Retinal pigment epithelial cell (primary cell): Measurements from ENCODE around the gene SLC25A25.

Experiments
- DNase-seq: peaks from one replicate; pipeline ENCODE4 v3.0.0-alpha.2; 2010; ENCODE audit warnings: low read depth
- H3K4me3 ChIP-seq: 2 replicates; pipeline ENCODE4 v1.5.1; 2011; ENCODE audit warnings: mild to moderate bottlenecking, low read length, control low read depth, moderate library complexity
- TF ChIP-seq, protein P1 (sequence below): conservative IDR thresholded peaks from 2 replicates; pipeline ENCODE4 v1.5.1; 2011; ENCODE audit warnings: low read depth, low read length, control low read depth, inconsistent platforms

Gene SLC25A25

DNA sequence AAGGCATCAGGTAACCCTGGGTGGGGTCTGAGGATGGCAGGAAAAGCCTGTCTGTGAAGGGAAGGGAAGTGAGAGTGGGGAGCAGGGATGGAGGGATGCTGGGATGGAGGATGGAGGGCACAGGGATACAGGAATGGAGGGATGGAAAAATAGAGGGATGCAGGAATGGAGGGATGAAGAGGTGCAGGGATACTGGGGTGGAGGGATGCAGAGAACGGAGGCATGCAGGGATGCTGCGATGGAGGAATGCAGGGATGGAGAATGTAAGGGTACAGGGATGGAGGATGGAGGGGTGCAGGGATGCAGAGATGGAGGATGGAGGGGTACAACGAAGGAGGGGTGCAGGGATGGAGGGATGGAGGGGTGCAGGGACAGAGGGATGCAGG is 50.4 kb downstream of the SLC25A25 start:
- no peak overlapping the region for H3K4me3 ChIP-seq
- TF ChIP-seq, protein P1, sequence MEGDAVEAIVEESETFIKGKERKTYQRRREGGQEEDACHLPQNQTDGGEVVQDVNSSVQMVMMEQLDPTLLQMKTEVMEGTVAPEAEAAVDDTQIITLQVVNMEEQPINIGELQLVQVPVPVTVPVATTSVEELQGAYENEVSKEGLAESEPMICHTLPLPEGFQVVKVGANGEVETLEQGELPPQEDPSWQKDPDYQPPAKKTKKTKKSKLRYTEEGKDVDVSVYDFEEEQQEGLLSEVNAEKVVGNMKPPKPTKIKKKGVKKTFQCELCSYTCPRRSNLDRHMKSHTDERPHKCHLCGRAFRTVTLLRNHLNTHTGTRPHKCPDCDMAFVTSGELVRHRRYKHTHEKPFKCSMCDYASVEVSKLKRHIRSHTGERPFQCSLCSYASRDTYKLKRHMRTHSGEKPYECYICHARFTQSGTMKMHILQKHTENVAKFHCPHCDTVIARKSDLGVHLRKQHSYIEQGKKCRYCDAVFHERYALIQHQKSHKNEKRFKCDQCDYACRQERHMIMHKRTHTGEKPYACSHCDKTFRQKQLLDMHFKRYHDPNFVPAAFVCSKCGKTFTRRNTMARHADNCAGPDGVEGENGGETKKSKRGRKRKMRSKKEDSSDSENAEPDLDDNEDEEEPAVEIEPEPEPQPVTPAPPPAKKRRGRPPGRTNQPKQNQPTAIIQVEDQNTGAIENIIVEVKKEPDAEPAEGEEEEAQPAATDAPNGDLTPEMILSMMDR = no peak
- no peak for DNase-seq

DNA sequence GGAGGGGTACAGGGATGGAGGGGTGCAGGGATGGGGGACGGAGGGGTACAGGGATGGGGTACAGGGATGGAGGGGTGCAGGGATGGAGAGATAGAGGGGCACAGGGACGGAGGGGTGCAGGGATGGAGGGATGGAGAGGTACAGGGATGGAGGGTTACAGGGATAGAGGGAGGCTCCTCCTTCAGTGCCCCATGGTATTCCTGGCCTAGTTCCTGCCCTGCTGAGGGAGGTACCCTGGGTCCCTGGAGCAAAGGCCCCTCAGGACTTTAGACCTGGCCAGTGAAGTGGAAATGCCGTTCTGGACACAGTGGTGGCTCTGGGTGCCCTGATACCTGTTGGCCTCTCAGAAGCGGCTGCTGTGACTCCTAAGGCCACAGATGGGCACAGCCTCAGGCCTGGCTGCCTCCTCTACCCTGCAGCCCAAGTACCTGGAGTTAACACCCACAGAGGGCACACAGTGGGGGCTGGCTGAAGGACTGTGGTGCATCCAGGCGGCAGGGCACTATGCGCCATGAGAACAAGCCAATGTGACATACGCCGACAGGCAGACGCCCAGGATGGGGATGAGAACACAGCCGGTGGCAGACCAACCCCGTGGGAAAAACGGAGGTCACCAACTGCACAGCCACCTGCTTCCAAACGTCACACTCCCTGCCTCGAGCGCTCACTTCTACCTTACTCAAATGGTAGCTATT is 51.1 kb downstream of the SLC25A25 start:
- TF ChIP-seq, protein P1 = no peak
- no peak overlapping the region for H3K4me3 ChIP-seq
- DNase-seq = no peak

DNA sequence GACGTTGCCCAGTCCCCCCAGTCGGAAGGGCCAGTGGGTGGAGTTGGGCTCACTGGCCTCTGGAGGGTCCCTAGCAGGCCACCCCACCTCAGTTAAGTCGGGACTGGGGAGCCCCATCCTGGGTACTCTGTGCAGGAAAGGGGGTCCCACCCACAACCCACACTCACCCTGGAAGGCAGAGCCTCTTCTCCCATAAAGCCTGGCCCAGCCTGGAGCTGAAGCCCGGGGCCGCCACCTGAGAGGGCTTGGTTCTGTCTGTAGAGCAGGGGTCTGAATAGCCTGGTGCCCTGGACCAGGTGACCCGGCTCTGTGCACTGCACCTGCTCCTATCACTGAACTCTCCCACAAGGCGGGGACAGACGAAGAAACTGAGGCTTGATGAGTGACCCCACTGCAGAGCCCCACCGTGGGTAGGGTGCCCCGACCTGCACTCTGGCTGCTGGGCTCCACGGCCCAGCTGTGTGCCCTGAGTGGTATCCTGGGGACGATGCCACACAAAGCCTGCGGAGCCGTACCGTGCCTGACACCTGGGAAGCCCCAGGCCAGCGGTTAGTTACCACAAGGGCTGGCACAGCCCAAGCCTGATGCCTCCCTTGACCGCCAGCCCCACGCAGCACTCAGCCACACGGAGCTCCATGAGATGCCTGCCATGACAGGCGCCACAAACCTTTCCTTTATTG is 52.2 kb downstream of the SLC25A25 start:
- no peak for DNase-seq
- TF ChIP-seq, protein P1 = no peak
- H3K4me3 ChIP-seq = no peak overlapping the region

DNA sequence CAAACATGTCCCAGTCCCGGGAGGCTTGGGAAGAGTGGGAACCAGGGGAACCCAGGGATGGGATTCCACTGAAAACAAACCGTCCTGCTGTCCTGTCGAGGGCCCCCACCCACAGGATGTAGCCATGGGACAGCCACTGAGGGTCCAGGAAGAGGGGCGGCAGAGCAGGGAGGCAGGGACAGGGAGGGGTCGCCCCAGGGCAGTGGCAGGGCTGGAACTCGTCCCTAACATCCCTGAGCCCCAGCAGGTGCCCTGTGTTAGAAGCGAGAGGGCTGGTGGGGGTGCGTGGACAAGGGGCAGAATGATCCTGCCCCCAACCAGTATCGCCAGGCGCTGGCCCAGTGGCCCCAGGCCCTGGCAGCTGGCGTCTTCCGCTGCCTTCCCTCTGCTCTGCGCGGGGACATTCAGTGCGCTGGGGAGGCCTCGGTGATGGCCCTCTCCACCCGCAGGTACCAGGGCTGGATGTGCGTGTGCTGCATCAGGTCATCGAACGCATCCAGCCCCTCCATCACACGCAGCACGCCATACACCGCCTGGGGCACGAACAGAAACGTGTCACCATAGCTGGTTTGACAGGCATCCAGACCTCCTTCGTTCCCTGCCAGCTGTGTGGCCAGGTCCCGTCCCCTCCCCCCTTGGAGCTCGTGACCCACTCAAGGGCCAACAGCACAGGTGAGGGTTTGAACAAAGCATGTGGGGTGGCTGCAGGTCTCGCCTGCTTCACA is 52.9 kb downstream of the SLC25A25 start:
- DNase-seq = no peak
- TF ChIP-seq, protein P1 = no peak
- H3K4me3 ChIP-seq = no peak overlapping the region

DNA sequence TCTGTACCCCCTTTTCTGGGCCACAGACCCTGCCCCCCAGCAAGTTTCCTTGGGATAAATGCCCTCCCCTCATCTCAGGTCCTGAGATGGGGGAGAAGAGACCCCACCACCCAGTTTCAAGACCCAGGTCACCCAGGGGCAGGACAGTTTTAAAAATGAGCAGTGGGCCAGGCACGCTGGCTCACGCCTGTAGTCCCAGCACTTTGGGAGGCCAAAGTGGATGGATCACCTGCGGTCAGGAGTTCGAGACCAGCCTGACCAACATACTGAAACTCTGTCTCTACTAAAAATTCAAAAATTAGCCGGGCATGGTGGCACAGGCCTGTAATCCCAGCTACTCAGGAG is 53.4 kb downstream of the SLC25A25 start:
- TF ChIP-seq, protein P1 = no peak

DNA sequence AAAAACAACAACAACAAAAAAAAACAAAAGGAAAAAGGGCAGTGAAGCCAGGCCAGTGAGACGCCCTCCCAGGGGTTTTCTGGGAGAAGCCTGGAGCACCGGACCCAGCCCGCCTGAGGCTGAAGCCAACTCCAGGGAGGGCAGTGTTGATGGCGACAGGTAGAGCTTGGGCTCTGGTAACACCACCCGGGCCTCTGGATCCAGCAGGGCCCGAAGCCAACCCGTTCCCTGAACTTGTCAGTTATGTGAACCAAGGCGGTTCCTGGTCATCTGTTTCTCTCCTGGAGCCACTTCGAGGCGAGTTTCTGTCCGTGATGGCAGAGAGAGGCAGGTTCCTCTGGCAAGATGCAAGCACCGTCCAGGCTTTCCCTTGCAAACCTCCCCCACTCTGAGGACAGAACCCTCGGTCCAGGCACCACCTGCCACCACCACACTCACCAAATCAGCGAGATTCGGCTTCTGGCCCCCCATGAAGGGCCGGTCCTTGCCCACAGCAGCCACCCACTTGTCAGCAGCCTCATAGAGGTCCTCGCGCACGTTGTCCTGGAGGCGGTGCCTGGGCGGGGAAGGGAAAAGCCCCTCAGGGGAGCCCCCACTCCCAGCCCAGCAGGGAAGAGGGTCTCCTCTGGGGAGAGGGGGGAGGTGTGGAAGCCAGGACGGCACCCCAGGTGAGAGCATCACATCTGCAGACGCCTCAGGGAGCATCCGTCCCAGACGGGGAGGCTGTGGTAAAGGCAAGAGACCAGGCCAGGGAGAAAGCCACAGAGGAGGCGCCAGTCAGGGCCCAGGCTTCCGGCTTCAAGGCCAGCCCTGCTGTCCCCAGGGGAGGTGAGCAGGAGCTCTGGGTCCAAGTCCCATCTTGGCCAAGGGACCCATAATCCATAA is 54.1 kb downstream of the SLC25A25 start:
- DNase-seq = no peak
- no peak overlapping the region for H3K4me3 ChIP-seq
- TF ChIP-seq, protein P1 = no peak

More for the DNA sequence above, 53.4 kb downstream of the SLC25A25 start:
- no peak overlapping the region for H3K4me3 ChIP-seq
- no peak for DNase-seq
